Measurements from ENCODE around the gene CDK11A. TPM values are rescaled to one million over a fixed set of nuclear protein-coding genes. Genes with fewer than 3 reads are reported as not detected.

Gene CDK11A
- total RNA-seq, 4 donors from 2014 or later, result 25.0 to 77.7 (median 39.0) TPM

DNA sequence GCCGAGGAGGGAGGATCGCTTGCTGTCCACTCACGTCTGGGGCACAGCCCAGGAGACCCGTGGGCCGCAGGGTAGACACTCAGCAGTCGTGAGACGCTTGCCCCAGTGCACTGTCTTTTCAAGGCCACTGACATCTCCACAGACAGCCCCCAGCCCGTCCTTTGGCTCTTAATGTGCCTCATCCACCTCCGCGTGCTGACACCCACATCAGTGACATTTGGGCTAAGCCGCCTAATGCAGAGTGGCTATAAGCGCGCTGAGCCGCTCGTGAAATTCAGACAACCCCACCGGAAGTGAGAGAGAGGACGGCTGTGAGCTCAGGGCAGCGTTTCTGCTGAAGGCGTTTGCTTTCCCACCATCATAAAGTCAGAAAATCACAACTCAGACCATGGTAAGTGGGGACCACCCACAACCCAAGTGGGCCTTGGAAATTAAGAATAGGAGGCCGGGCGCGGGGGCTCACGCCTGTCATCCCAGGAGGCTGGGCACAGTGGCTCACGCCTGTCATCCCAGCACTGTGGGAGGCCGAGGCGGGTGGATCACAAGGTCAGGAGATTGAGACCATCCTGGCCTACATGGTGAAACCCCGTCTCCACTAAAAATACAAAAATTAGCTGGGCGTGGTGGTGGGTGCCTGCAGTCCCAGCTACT lies 40.0 kb downstream of the CDK11A start:
- ATAC-seq (ENCODE audit: low FRiP score), result no peak
- DNase-seq (ENCODE audit: low spot score), result no peak
- no peak for TF ChIP-seq CTCF (IDR thresholded peaks at IDR 0.05)

- no peak for TF ChIP-seq CTCF (IDR thresholded peaks at IDR 0.05)
- DNase-seq (ENCODE audit: low spot score) (no peak), ATAC-seq (ENCODE audit: low FRiP score) (no peak)
Observed at GRCh38 chr1:1683104-1683905, 40.9 kb downstream of the CDK11A start.

- DNase-seq (ENCODE audit: low spot score), result no peak
- no peak for TF ChIP-seq CTCF (IDR thresholded peaks at IDR 0.05)
- ATAC-seq (ENCODE audit: low FRiP score), result no peak
Observed at GRCh38 chr1:1680912-1681273, 43.3 kb downstream of the CDK11A start.

DNA sequence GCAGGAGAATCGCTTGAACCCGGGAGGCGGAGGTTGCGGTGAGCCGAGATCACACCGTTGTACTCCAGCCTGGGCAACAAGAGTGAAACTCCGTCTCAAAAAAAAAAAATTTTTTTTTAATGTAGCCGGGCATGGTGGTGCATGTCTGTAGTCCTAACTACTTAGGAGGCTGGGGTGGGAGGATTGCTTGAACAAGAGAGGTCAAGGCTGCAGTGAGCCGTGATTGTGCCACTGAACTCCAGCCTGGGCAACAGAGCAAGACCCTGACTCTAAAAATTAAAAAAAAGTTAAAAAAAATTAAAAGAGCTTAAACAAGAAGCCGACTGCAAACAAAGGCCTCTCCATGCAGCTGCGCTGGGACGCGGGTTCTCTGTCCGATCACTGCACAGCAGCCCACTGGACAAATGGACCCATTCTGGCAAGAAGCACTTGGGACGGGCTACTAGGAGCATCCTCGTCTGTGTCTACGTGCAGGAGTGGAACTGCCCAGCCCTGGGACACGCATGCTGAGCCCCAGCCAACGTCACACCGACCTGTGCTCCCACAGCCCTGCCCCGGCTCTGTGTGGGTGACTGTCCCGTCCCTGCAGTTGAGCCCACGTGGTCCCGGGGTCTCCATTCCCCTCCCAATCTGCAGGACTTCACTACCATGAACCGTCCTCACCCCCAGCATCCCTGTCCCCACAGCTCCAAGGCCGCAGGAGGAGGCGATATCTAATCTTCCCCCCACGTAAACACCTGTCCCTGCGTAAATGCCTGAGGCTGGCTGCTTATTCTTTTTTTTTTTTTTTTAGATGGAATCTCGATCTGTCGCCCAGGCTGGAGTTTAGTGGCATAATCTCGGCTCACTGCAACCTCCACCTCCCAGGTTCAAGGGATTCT lies 43.9 kb downstream of the CDK11A start:
- no peak for TF ChIP-seq CTCF (IDR thresholded peaks at IDR 0.05)
- DNase-seq (ENCODE audit: low spot score) (no peak), ATAC-seq (ENCODE audit: low FRiP score) (no peak)

DNA sequence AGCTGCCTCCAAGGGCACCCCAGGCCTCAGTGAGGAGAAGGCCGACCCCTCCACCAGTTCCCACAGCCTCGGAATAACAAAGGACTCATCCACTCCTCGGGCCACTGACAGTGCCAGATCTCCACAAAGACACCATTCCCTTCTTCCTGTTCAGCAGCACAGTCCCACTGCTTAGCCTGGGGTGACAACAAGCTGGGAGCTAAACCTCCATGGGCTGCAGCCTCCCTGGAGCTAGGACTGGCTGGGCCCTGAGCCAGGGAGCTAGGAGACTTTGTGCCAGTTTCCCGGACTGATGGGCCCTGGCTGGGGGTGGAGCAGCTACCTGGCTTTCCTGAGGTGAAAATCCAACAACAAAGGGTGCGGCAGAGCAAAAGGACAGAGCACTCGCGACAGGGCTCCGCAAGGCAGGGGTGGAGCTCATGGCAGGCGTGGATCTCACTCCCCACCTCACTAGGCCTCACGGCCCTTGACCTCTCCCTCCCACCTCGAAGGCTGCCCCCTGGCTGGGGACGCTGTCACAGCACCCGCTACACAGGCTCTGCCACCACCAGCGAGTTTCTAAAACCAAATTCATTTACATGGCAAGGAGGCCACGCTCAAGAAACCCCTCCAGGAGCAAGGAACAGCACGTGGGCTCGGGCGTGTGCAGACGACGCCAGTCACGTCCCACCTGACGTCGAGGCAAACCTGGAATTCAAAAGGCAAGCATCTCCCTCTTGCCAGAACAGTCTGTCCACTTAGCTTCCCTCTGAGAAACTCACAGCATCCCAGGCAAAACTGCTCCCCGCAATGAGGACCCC lies 45.4 kb downstream of the CDK11A start:
- no peak for TF ChIP-seq CTCF (IDR thresholded peaks at IDR 0.05)
- ATAC-seq (ENCODE audit: low FRiP score), result no peak
- no peak for DNase-seq (ENCODE audit: low spot score)

Measured in omental fat pad (tissue), 4 donors.